GM12878 (cell line): ENCODE measurements around the gene TMEM138. TPM values are rescaled to one million over a fixed set of nuclear protein-coding genes. Genes with fewer than 3 reads are reported as not detected.

Experiments used
- EZH2 ChIP-seq: IDR thresholded peaks from 2 replicates; pipeline ENCODE4 v1.6.1; 2012; ENCODE audit warnings: low read depth, mild to moderate bottlenecking, control low read depth, inconsistent platforms, low read length, borderline replicate concordance; ENCODE audit not compliant: control insufficient read depth
- LARP7 ChIP-seq: fragments of 450-650 bp; IDR thresholded peaks from 2 replicates; pipeline ENCODE4 v1.6.1; 2017; ENCODE audit warnings: mild to moderate bottlenecking
- POLR2AphosphoS2 ChIP-seq: IDR thresholded peaks from 2 replicates; pipeline ENCODE4 v1.6.1; 2011; ENCODE audit warnings: low read depth, mild to moderate bottlenecking, low read length, improper control_type of control experiment, moderate library complexity
- SMARCA5 ChIP-seq: fragments of 450-650 bp; IDR thresholded peaks from 2 replicates; pipeline ENCODE4 v1.6.1; 2017; ENCODE audit warnings: mild to moderate bottlenecking
- SMC3 ChIP-seq: IDR thresholded peaks from 2 replicates; pipeline ENCODE4 v1.6.1; 2011; ENCODE audit warnings: low read length, improper control_type of control experiment, borderline replicate concordance
- SRF ChIP-seq, 2 experiments: IDR thresholded peaks; 2 replicates each; pipeline ENCODE4 v1.6.1; 2011; ENCODE audit warnings: low read depth in 2 of 2, low read length in 2 of 2, mild to moderate bottlenecking in 1 of 2, moderate library complexity in 1 of 2
- TBL1XR1 ChIP-seq: IDR thresholded peaks from 2 replicates; pipeline ENCODE4 v1.6.1; 2012; ENCODE audit warnings: low read depth, low read length, improper control_type of control experiment
- TCF12 ChIP-seq: IDR thresholded peaks from 2 replicates; pipeline ENCODE4 v1.6.1; 2011; ENCODE audit warnings: low read depth, mild to moderate bottlenecking, low read length
- polyA plus RNA-seq, 11 experiments: library from polyadenylated mRNA; depleted of rRNA in 4 of 11; unstranded in 6 of 11; stranded (reverse) in 5 of 11; fragments of >200 nt; fragmentation: Nextera tagmentation in 4 of 11; fragmentation: Illumina TruSeq in 1 of 11; extraction: Ambion mirVana in 4 of 11; extraction: Trizol in 1 of 11; gene quantifications; 1 replicate in 1 of 11; 2 replicates in 10 of 11; pipeline versions ENCODE4 v1.2.1 to v1.2.3, GENCODE V29; 2011 to 2016; ENCODE audit warnings: inconsistent platforms in 2 of 11, missing spikeins in 2 of 11, low read depth in 1 of 11
- total RNA-seq, 4 experiments: library from RNA; depleted of rRNA in 3 of 4; stranded (reverse); fragments of >200 nt in 3 of 4; fragmentation: Illumina TruSeq in 1 of 4; extraction: Trizol in 1 of 4; gene quantifications; 2 replicates each; pipeline versions ENCODE4 v1.2.1 to v1.2.3, GENCODE V29; 2013 to 2021
- TF ChIP-seq, protein P1 (sequence below), 3 experiments: IDR thresholded peaks in 2 of 3; conservative IDR thresholded peaks in 1 of 3; 2 replicates each; pipeline ENCODE4 v1.5.1; 2011; ENCODE audit warnings: low read depth in 3 of 3, low read length in 3 of 3, mild to moderate bottlenecking in 3 of 3, control low read depth in 2 of 3, moderate library complexity in 2 of 3, inconsistent platforms in 1 of 3, mixed read lengths in 1 of 3; ENCODE audit not compliant: control insufficient read depth in 2 of 3, insufficient read depth in 1 of 3; ENCODE audit errors: extremely low read depth in 1 of 3
- TF ChIP-seq, protein P2 (sequence below): fragments of 450-650 bp; IDR thresholded peaks from 2 replicates; pipeline ENCODE4 v1.6.1; 2017; ENCODE audit warnings: mild to moderate bottlenecking
- TF ChIP-seq, protein P3 (sequence below): IDR thresholded peaks from 2 replicates; pipeline ENCODE4 v1.6.1; 2012; ENCODE audit warnings: low read depth, low read length, improper control_type of control experiment

TMEM138 gene
- total and polyA plus RNA-seq, 10 of the 15 experiments (the other 5 are each of a cell fraction or from before 2014, with no cell fraction given): 28.5 to 116 (median 73.4) TPM

DNA sequence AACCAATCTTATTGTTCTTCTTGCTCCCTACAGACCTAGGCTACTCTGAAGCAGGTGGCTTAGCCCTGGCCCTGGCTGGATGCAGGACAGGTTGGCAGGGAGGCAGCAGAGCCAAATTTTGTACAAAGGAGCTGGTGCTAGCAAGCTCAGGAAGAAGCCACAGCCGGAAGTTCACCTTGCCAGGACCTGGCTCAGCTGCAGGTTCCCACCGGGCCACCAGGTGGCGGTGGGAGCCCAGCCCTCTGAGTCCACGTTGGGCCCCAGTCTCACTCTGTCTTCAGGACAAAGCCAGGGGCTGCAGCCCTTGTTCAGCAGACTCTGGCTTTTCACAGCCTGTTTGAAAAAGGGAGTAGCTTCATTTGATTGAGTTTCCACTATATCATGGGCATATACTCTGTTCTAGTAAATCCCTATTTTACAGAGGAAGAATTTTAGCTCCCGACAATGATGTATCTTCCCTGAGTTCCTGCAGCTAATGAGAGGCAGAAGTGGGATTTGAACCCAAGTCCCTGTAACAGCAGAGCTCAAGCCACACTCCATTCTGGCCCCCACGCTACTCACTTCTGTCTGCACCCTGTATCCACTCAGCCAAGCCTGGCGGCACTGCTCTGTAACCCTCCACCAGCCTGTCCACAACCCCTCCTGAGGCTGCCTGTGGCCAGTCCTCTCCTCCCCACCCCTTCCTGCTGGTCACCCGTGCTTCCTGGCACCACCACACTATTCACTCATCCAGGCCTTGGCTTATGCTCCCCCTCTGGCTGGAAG, 25.8 kb upstream of the TMEM138 start (continued):
- TF ChIP-seq POLR2AphosphoS2 (no peak), SMARCA5 (peak; percentile 67; the same call in 1 of the 2 replicates), TCF12 (0 out of 2 replicates have a peak, but pooled peaks have one; percentile 9), SMC3 (peak; percentile 100), EZH2 (no peak), LARP7 (peak; percentile 62; the same call in 1 of the 2 replicates), SRF (IDR thresholded peaks at IDR 0.05; ENCODE audit: low read depth in 2 of 2, low read length in 2 of 2) (peak in 1 of 2 experiments; percentile 21; a peak in 1 of 4 replicates), TBL1XR1 (0 out of 2 replicates have a peak, but pooled peaks have one; percentile 35)
- TF ChIP-seq, protein P1, sequence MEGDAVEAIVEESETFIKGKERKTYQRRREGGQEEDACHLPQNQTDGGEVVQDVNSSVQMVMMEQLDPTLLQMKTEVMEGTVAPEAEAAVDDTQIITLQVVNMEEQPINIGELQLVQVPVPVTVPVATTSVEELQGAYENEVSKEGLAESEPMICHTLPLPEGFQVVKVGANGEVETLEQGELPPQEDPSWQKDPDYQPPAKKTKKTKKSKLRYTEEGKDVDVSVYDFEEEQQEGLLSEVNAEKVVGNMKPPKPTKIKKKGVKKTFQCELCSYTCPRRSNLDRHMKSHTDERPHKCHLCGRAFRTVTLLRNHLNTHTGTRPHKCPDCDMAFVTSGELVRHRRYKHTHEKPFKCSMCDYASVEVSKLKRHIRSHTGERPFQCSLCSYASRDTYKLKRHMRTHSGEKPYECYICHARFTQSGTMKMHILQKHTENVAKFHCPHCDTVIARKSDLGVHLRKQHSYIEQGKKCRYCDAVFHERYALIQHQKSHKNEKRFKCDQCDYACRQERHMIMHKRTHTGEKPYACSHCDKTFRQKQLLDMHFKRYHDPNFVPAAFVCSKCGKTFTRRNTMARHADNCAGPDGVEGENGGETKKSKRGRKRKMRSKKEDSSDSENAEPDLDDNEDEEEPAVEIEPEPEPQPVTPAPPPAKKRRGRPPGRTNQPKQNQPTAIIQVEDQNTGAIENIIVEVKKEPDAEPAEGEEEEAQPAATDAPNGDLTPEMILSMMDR (IDR thresholded peaks at IDR 0.05 in 2 of 3, conservative IDR thresholded peaks at IDR 0.05 in 1 of 3; ENCODE audit: control insufficient read depth in 2 of 3, extremely low read depth in 1 of 3, insufficient read depth in 1 of 3, low read depth in 3 of 3, low read length in 3 of 3): peak; percentile 99
- TF ChIP-seq, protein P2, sequence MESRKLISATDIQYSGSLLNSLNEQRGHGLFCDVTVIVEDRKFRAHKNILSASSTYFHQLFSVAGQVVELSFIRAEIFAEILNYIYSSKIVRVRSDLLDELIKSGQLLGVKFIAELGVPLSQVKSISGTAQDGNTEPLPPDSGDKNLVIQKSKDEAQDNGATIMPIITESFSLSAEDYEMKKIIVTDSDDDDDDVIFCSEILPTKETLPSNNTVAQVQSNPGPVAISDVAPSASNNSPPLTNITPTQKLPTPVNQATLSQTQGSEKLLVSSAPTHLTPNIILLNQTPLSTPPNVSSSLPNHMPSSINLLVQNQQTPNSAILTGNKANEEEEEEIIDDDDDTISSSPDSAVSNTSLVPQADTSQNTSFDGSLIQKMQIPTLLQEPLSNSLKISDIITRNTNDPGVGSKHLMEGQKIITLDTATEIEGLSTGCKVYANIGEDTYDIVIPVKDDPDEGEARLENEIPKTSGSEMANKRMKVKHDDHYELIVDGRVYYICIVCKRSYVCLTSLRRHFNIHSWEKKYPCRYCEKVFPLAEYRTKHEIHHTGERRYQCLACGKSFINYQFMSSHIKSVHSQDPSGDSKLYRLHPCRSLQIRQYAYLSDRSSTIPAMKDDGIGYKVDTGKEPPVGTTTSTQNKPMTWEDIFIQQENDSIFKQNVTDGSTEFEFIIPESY: no peak
- TF ChIP-seq, protein P3, sequence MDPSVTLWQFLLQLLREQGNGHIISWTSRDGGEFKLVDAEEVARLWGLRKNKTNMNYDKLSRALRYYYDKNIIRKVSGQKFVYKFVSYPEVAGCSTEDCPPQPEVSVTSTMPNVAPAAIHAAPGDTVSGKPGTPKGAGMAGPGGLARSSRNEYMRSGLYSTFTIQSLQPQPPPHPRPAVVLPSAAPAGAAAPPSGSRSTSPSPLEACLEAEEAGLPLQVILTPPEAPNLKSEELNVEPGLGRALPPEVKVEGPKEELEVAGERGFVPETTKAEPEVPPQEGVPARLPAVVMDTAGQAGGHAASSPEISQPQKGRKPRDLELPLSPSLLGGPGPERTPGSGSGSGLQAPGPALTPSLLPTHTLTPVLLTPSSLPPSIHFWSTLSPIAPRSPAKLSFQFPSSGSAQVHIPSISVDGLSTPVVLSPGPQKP: peak; percentile 75
